Fibroblast of gingiva (primary cell): ENCODE results near the gene TEX2.
"Not testable (repeated sequence)": the region's sequence is repeated elsewhere in the genome, so short reads cannot be mapped to it uniquely, and the experiment has no call there.

Source experiments
- DNase-seq: peaks from one replicate; pipeline ENCODE4 v3.0.0-alpha.2; 2011; ENCODE audit warnings: low read depth

Gene TEX2

GRCh38 chr17:64236827-64237403 lies 26.1 kb downstream of the TEX2 start:
- DNase-seq, result no peak

GRCh38 chr17:64234961-64235360 lies 28.1 kb downstream of the TEX2 start:
- DNase-seq, result no peak

GRCh38 chr17:64232466-64233262 lies 30.4 kb downstream of the TEX2 start:
- no peak for DNase-seq

GRCh38 chr17:64231567-64232141 lies 31.4 kb downstream of the TEX2 start:
- DNase-seq, result no peak

- DNase-seq, result peak; percentile 92
Measured at GRCh38 chr17:64230791-64231408, 32.2 kb downstream of the TEX2 start.

GRCh38 chr17:64229815-64230728 lies 33.0 kb downstream of the TEX2 start:
- no peak for DNase-seq

- DNase-seq, result peak; percentile 18
Measured at GRCh38 chr17:64226132-64226531, 36.9 kb downstream of the TEX2 start.

- DNase-seq, result no peak
Measured at GRCh38 chr17:64225410-64225809, 37.6 kb downstream of the TEX2 start.

- DNase-seq, result no peak
Measured at GRCh38 chr17:64223931-64224629, 39.0 kb downstream of the TEX2 start.

GRCh38 chr17:64223283-64223682 lies 39.8 kb downstream of the TEX2 start:
- DNase-seq, result no peak

- no peak for DNase-seq
Measured at GRCh38 chr17:64221679-64222078, 41.4 kb downstream of the TEX2 start.

GRCh38 chr17:64220604-64221003 lies 42.5 kb downstream of the TEX2 start:
- DNase-seq, result not testable (repeated sequence)

GRCh38 chr17:64219571-64219970 lies 43.5 kb downstream of the TEX2 start:
- DNase-seq, result no peak

GRCh38 chr17:64218066-64218465 lies 45.0 kb downstream of the TEX2 start:
- DNase-seq, result no peak

- no peak for DNase-seq
Measured at GRCh38 chr17:64217249-64217691, 45.8 kb downstream of the TEX2 start.

GRCh38 chr17:64216338-64217248 lies 46.5 kb downstream of the TEX2 start:
- DNase-seq, result peak; percentile 41

GRCh38 chr17:64216000-64216337 lies 47.1 kb downstream of the TEX2 start:
- no peak for DNase-seq

- DNase-seq, result no peak
Measured at GRCh38 chr17:64214950-64215349, 48.1 kb downstream of the TEX2 start.

- DNase-seq, result no peak
Measured at GRCh38 chr17:64213995-64214811, 48.9 kb downstream of the TEX2 start.
